ENCODE data around the gene HEYL. TPM values are rescaled to one million over a fixed set of nuclear protein-coding genes. Genes with fewer than 3 reads are reported as not detected.
A peak's percentile ranks its signal among the peaks of the same experiment; 100 is the strongest.

HEYL gene
- total and polyA plus RNA-seq, 9 of the 15 experiments (the other 6 are each of a cell fraction or from before 2014, with no cell fraction given): 0.13 to 0.89 (median 0.25) TPM

DNA sequence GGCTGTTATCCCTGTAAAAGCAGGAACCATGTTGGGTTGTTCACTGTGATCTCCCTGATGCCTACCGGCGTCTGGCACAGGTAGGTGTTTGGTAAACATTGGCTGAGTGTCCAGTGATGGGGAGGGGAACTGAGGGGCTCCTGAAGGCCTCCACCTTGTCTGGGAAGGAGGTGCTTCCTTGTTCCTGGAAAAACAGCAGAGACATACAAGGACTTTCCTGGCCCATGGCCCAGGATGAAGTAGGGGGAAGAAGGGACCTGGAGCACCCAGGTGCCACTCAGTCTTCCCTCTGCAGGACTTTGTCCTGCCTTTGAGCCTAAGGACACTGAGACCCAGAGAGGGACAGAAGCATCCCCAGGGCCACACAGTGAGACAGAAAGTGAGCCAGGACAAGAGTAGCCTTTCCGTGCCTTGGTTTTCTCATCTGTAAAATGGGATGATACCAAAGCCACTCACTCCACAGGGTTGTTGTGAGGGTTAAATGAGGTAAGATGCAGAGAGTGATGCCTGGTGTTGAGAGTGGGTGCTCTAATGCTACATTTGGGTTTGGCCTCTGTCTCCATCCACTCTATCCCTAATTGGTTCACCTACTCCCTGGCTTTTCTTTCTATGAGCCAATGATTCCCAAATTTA is 6.1 kb upstream of the HEYL start (continued):
- TF ChIP-seq, protein P1, sequence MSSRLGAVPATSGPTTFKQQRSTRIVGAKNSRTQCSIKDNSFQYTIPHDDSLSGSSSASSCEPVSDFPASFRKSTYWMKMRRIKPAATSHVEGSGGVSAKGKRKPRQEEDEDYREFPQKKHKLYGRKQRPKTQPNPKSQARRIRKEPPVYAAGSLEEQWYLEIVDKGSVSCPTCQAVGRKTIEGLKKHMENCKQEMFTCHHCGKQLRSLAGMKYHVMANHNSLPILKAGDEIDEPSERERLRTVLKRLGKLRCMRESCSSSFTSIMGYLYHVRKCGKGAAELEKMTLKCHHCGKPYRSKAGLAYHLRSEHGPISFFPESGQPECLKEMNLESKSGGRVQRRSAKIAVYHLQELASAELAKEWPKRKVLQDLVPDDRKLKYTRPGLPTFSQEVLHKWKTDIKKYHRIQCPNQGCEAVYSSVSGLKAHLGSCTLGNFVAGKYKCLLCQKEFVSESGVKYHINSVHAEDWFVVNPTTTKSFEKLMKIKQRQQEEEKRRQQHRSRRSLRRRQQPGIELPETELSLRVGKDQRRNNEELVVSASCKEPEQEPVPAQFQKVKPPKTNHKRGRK (tag; IDR thresholded peaks at IDR 0.05): no peak
- TF ChIP-seq KDM1A (IDR thresholded peaks at IDR 0.05) (peak; percentile 29 to 61; a peak in 3 of 4 replicates), C11orf30 (IDR thresholded peaks at IDR 0.05; ENCODE audit: low read depth) (no peak), BCOR (IDR thresholded peaks at IDR 0.05) (peak; percentile 90), SMARCA5 (IDR thresholded peaks at IDR 0.05) (peak; percentile 42; the same call in 1 of the 2 replicates), JUNB (CRISPR knock-in tag; conservative IDR thresholded peaks at IDR 0.05) (no peak), ZBED1 (IDR thresholded peaks at IDR 0.05) (no peak), FIP1L1 (IDR thresholded peaks at IDR 0.05; ENCODE audit: low read depth, low read length, poor library complexity, severe bottlenecking) (no peak), ZNF184 (CRISPR knock-in tag; IDR thresholded peaks at IDR 0.05) (no peak)
- TF ChIP-seq, protein P2, sequence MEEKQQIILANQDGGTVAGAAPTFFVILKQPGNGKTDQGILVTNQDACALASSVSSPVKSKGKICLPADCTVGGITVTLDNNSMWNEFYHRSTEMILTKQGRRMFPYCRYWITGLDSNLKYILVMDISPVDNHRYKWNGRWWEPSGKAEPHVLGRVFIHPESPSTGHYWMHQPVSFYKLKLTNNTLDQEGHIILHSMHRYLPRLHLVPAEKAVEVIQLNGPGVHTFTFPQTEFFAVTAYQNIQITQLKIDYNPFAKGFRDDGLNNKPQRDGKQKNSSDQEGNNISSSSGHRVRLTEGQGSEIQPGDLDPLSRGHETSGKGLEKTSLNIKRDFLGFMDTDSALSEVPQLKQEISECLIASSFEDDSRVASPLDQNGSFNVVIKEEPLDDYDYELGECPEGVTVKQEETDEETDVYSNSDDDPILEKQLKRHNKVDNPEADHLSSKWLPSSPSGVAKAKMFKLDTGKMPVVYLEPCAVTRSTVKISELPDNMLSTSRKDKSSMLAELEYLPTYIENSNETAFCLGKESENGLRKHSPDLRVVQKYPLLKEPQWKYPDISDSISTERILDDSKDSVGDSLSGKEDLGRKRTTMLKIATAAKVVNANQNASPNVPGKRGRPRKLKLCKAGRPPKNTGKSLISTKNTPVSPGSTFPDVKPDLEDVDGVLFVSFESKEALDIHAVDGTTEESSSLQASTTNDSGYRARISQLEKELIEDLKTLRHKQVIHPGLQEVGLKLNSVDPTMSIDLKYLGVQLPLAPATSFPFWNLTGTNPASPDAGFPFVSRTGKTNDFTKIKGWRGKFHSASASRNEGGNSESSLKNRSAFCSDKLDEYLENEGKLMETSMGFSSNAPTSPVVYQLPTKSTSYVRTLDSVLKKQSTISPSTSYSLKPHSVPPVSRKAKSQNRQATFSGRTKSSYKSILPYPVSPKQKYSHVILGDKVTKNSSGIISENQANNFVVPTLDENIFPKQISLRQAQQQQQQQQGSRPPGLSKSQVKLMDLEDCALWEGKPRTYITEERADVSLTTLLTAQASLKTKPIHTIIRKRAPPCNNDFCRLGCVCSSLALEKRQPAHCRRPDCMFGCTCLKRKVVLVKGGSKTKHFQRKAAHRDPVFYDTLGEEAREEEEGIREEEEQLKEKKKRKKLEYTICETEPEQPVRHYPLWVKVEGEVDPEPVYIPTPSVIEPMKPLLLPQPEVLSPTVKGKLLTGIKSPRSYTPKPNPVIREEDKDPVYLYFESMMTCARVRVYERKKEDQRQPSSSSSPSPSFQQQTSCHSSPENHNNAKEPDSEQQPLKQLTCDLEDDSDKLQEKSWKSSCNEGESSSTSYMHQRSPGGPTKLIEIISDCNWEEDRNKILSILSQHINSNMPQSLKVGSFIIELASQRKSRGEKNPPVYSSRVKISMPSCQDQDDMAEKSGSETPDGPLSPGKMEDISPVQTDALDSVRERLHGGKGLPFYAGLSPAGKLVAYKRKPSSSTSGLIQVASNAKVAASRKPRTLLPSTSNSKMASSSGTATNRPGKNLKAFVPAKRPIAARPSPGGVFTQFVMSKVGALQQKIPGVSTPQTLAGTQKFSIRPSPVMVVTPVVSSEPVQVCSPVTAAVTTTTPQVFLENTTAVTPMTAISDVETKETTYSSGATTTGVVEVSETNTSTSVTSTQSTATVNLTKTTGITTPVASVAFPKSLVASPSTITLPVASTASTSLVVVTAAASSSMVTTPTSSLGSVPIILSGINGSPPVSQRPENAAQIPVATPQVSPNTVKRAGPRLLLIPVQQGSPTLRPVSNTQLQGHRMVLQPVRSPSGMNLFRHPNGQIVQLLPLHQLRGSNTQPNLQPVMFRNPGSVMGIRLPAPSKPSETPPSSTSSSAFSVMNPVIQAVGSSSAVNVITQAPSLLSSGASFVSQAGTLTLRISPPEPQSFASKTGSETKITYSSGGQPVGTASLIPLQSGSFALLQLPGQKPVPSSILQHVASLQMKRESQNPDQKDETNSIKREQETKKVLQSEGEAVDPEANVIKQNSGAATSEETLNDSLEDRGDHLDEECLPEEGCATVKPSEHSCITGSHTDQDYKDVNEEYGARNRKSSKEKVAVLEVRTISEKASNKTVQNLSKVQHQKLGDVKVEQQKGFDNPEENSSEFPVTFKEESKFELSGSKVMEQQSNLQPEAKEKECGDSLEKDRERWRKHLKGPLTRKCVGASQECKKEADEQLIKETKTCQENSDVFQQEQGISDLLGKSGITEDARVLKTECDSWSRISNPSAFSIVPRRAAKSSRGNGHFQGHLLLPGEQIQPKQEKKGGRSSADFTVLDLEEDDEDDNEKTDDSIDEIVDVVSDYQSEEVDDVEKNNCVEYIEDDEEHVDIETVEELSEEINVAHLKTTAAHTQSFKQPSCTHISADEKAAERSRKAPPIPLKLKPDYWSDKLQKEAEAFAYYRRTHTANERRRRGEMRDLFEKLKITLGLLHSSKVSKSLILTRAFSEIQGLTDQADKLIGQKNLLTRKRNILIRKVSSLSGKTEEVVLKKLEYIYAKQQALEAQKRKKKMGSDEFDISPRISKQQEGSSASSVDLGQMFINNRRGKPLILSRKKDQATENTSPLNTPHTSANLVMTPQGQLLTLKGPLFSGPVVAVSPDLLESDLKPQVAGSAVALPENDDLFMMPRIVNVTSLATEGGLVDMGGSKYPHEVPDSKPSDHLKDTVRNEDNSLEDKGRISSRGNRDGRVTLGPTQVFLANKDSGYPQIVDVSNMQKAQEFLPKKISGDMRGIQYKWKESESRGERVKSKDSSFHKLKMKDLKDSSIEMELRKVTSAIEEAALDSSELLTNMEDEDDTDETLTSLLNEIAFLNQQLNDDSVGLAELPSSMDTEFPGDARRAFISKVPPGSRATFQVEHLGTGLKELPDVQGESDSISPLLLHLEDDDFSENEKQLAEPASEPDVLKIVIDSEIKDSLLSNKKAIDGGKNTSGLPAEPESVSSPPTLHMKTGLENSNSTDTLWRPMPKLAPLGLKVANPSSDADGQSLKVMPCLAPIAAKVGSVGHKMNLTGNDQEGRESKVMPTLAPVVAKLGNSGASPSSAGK (IDR thresholded peaks at IDR 0.05): no peak
- TF ChIP-seq, protein P3, sequence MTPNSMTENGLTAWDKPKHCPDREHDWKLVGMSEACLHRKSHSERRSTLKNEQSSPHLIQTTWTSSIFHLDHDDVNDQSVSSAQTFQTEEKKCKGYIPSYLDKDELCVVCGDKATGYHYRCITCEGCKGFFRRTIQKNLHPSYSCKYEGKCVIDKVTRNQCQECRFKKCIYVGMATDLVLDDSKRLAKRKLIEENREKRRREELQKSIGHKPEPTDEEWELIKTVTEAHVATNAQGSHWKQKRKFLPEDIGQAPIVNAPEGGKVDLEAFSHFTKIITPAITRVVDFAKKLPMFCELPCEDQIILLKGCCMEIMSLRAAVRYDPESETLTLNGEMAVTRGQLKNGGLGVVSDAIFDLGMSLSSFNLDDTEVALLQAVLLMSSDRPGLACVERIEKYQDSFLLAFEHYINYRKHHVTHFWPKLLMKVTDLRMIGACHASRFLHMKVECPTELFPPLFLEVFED (CRISPR knock-in tag; conservative IDR thresholded peaks at IDR 0.05): no peak

Data from K562 (cell line).